CD4-positive, alpha-beta T cell treated with Interleukin-15 for 1 hour (primary cell): ENCODE results near the gene NPDC1.

ENCODE experiments used
- DNase-seq: peaks from one replicate; pipeline ENCODE4 v3.0.0-alpha.2; 2020

NPDC1 gene

GRCh38 chr9:137023157-137023556 lies 22.8 kb downstream of the NPDC1 start:
- no peak for DNase-seq

- DNase-seq: no peak
These were observed 23.3 kb downstream of the NPDC1 start for GRCh38 chr9:137022662-137023008.

GRCh38 chr9:137021979-137022661 lies 23.9 kb downstream of the NPDC1 start:
- peak; percentile 77 for DNase-seq

GRCh38 chr9:137021568-137021978 lies 24.4 kb downstream of the NPDC1 start:
- DNase-seq: no peak

- DNase-seq: no peak
These were observed 25.0 kb downstream of the NPDC1 start for GRCh38 chr9:137020771-137021567.

- DNase-seq: no peak
These were observed 25.9 kb downstream of the NPDC1 start for GRCh38 chr9:137019891-137020683.

GRCh38 chr9:137018761-137019559 lies 27.0 kb downstream of the NPDC1 start:
- no peak for DNase-seq

GRCh38 chr9:137017791-137018497 lies 28.0 kb downstream of the NPDC1 start:
- no peak for DNase-seq

GRCh38 chr9:137017071-137017470 lies 28.9 kb downstream of the NPDC1 start:
- DNase-seq: no peak

GRCh38 chr9:137016436-137016835 lies 29.5 kb downstream of the NPDC1 start:
- no peak for DNase-seq

GRCh38 chr9:137015976-137016375 lies 30.0 kb downstream of the NPDC1 start:
- DNase-seq: no peak

- DNase-seq: no peak
These were observed 30.4 kb downstream of the NPDC1 start for GRCh38 chr9:137015540-137015930.

GRCh38 chr9:137014776-137015539 lies 31.0 kb downstream of the NPDC1 start:
- DNase-seq: no peak

- no peak for DNase-seq
These were observed 31.8 kb downstream of the NPDC1 start for GRCh38 chr9:137014166-137014565.

- no peak for DNase-seq
These were observed 32.4 kb downstream of the NPDC1 start for GRCh38 chr9:137013571-137013940.

- no peak for DNase-seq
These were observed 33.0 kb downstream of the NPDC1 start for GRCh38 chr9:137012694-137013570.

- no peak for DNase-seq
These were observed 33.9 kb downstream of the NPDC1 start for GRCh38 chr9:137011907-137012675.

GRCh38 chr9:137011156-137011555 lies 34.8 kb downstream of the NPDC1 start:
- DNase-seq: no peak

GRCh38 chr9:137009938-137010732 lies 35.8 kb downstream of the NPDC1 start:
- DNase-seq: no peak
